Gastrocnemius medialis (tissue), 4 donors: ENCODE results near the gene ACACB.

Source experiments
- CTCF ChIP-seq, 5 experiments: fragments of 450-650 bp in 3 of 5; fragments of 200-600 bp in 2 of 5; sonication (generic) in 2 of 5; IDR thresholded peaks in 4 of 5; conservative IDR thresholded peaks in 1 of 5; 1 replicate in 4 of 5; 2 replicates in 1 of 5; pipeline ENCODE4 v1.5.1; 2016 to 2019; ENCODE audit warnings: antibody characterized with exemption in 5 of 5, mild to moderate bottlenecking in 3 of 5, moderate library complexity in 3 of 5
- POLR2A ChIP-seq, 2 donors: fragments of 450-650 bp; IDR thresholded peaks; one replicate each; pipeline ENCODE4 v1.6.1; 2017; ENCODE audit warnings: antibody characterized with exemption in 2 of 2, mild to moderate bottlenecking in 2 of 2, moderate library complexity in 2 of 2

GRCh38 chr12:109230193-109230592 is 113.8 kb downstream of the ACACB start:
- TF ChIP-seq CTCF (IDR thresholded peaks at IDR 0.05 in 4 of 5, conservative IDR thresholded peaks at IDR 0.05 in 1 of 5) (no peak), POLR2A (IDR thresholded peaks at IDR 0.05) (no peak)
